Subcutaneous abdominal adipose tissue (tissue), 5 donors: Measurements from ENCODE around the gene MTMR3.
"Not testable (repeated sequence)": the region's sequence is repeated elsewhere in the genome, so short reads cannot be mapped to it uniquely, and the experiment has no call there.

Experiments
- H3K27ac ChIP-seq: one replicate; pipeline ENCODE4 v1.7.0; 2013; ENCODE audit warnings: low read depth, mild to moderate bottlenecking, inconsistent platforms, low read length, moderate library complexity
- H3K27me3 ChIP-seq, 5 donors: one replicate each; pipeline ENCODE4 v1.7.0; 2013; ENCODE audit warnings: low read length in 5 of 5, inconsistent platforms in 1 of 5; ENCODE audit not compliant: control insufficient read depth in 5 of 5, insufficient read depth in 4 of 5
- H3K36me3 ChIP-seq, 5 donors: one replicate each; pipeline ENCODE4 v1.7.0; 2013; ENCODE audit warnings: low read length in 5 of 5; ENCODE audit not compliant: control insufficient read depth in 5 of 5, insufficient read depth in 5 of 5
- H3K4me1 ChIP-seq, 5 donors: one replicate each; pipeline ENCODE4 v1.7.0; 2013; ENCODE audit warnings: low read length in 5 of 5, mild to moderate bottlenecking in 3 of 5, moderate library complexity in 1 of 5; ENCODE audit not compliant: control insufficient read depth in 5 of 5, insufficient read depth in 5 of 5
- H3K4me3 ChIP-seq, 5 donors: one replicate each; pipeline ENCODE4 v1.7.0; 2013; ENCODE audit warnings: low read length in 5 of 5, low read depth in 1 of 5
- H3K9ac ChIP-seq, 5 donors: one replicate each; pipeline ENCODE4 v1.7.0; 2013; ENCODE audit warnings: low read length in 5 of 5, mild to moderate bottlenecking in 4 of 5, moderate library complexity in 3 of 5
- H3K9me3 ChIP-seq, 5 donors: one replicate each; pipeline ENCODE4 v1.7.0; 2013; ENCODE audit warnings: low read length in 5 of 5; ENCODE audit not compliant: control insufficient read depth in 5 of 5
- donor health status: healthy.
- donor health status: healthy.
- donor health status: healthy.
- donor health status: healthy.
- donor health status: healthy.

MTMR3 gene

DNA sequence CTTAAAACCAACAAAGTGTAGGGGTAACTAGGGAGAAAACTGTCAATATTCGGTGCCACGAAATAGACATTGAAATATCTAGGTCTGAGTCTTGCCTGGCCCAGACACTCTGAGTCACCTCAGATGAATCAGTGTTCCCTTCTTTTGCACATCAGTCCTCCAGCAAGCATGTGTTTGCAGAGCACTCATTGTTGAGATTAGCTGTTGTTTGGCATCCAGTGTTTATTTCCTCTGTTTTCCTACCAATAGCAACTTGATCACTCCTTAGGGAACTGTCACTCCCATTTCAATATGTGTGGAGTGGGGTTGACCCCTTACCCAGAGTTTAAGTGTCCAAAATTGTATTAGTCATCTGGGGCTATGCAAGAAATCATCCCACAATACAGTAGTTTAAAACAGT lies 40.2 kb upstream of the MTMR3 start:
- H3K9me3 ChIP-seq = peaks cover 0 to 6% (median 3%) of the 10 kb centered on the region in 5 donors
- H3K4me3 ChIP-seq = no peak overlapping the region
- H3K9ac ChIP-seq = peak overlapping the region in 2 of 5 donors; percentile 53 to 64
- H3K27me3 ChIP-seq = no peaks in the 10 kb centered on the region
- peaks cover 2 to 32% (median 25%) of the 10 kb centered on the region in 5 donors for H3K4me1 ChIP-seq
- H3K36me3 ChIP-seq = no peaks in the 10 kb centered on the region
- peak overlapping the region; percentile 90 for H3K27ac ChIP-seq

DNA sequence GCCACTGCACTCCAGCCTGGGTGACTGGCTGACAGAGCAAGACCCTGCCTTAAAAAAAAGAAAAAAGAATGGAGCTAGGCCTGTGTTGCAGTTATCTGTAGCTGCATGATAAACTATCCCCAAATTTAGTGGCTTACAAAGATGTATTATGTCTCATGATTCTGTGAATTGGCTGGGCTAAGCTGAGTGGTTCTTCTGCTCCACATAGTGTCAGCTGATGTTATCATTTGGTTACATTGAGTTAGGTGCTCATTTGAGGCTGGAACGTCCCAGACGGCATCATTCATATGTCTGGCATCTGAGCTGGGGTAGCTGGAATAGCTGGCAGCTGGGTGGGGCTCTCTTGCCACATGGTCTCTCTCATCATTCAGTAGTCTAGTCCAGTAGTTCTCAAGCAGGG lies 36.7 kb upstream of the MTMR3 start:
- Histone ChIP-seq H3K9me3 (peaks cover 0 to 6% (median 3%) of the 10 kb centered on the region in 5 donors), H3K27me3 (no peaks in the 10 kb centered on the region), H3K4me3 (no peak overlapping the region), H3K4me1 (peaks cover 0 to 32% (median 22%) of the 10 kb centered on the region in 5 donors), H3K36me3 (no peaks in the 10 kb centered on the region), H3K9ac (no peak overlapping the region), H3K27ac (no peak overlapping the region)

DNA sequence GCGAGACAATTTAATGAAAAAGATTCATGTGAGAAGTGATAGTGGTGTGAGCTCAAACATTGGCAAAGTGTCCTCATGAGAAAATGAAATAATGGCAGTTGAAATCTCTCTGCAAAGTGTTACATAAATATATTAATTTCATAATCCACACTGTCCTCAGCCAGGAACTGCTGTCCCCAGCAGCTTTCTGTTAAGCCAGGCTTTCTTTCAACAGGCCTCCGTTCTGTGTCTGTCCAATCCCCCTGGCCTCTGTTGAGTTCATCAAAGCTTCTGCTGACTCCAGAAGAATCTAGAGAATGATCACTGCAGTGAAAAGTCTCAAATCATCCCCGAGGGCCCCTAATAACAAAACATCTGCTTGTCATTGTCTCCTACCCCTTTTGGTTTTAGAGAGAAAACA lies 34.9 kb upstream of the MTMR3 start:
- no peak overlapping the region for H3K4me3 ChIP-seq
- H3K9ac ChIP-seq = peak overlapping the region in 3 of 5 donors; percentile 22 to 60 (median 50)
- peak overlapping the region; percentile 93 for H3K27ac ChIP-seq
- no peaks in the 10 kb centered on the region for H3K27me3 ChIP-seq
- H3K36me3 ChIP-seq = no peaks in the 10 kb centered on the region
- peaks cover 0 to 20% (median 15%) of the 10 kb centered on the region in 5 donors for H3K4me1 ChIP-seq
- H3K9me3 ChIP-seq = peaks cover 0 to 6% (median 3%) of the 10 kb centered on the region in 5 donors

DNA sequence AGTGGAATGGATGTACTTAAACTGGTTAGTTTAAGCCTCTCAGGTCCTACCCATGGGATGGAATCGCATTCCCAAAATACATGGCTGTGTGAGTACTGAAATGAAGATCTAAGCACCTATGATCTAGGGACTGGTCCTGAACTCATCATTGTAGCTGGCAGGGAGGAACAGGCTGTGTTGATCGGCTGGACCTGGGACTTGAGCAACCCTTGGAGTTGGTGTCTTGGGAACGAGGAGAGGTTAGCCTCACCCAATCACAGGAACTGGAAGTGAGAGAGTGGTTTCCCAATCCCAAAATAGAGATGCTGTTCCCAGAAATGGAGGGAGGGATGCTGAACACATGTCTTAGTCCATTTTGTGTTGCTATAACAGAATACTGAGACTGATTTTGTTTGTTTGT lies 28.5 kb upstream of the MTMR3 start:
- no peaks in the 10 kb centered on the region for H3K27me3 ChIP-seq
- H3K27ac ChIP-seq = no peak overlapping the region
- H3K4me3 ChIP-seq = no peak overlapping the region
- no peak overlapping the region for H3K9ac ChIP-seq
- peaks cover 0 to 11% (median 9%) of the 10 kb centered on the region in 5 donors for H3K4me1 ChIP-seq
- no peaks in the 10 kb centered on the region for H3K9me3 ChIP-seq
- H3K36me3 ChIP-seq = no peaks in the 10 kb centered on the region

DNA sequence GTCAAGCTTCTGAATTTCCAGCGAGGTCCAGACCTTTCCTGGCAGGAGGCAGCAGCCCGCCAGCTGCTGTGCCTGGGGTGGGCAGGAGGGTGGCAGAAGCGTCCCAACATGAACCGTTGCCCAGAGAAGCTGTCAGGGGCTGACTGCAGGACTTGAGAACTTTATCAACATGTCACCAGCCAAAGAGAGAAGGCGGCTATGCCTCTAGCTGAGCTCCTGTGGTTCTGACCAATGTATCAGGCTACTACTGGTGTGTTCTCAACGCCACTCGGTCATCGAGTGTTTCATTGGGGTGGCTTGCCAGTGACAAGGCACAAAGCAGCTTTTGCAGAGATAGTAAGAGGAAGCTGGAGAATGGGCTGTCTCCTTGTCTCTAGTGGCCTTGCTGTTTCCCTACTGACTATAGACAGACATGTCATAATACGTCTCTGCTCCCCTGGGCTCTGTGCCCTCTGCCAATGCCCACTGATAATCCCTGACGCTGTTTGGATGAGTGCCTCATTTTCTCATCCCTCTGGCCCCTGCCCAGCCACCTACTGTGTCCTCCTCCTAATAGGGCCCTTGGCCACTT lies 27.3 kb upstream of the MTMR3 start:
- Histone ChIP-seq H3K4me3 (no peak overlapping the region), H3K36me3 (no peaks in the 10 kb centered on the region), H3K27ac (peak overlapping the region; percentile 54), H3K4me1 (peaks cover 0 to 14% (median 9%) of the 10 kb centered on the region in 5 donors), H3K27me3 (no peaks in the 10 kb centered on the region), H3K9me3 (no peaks in the 10 kb centered on the region), H3K9ac (no peak overlapping the region)

DNA sequence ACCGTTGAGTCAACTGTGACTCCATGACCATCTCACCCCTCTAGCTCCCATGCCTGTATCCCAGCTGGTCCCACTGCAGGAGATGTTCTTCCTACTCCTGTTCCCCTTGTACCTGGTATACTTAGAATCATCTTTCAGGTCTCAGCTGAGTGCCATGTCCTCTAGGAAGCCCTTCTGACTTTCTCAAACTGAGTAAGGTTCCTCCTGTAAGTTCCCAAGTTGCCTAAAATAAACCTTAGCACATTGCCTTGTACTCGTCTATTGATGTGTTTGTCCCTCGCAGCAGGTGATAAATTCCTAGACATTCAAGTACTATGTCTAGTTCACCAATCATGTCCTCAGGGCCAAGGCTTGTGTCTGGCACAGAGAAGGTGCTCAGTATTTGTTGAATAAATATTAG lies 26.5 kb upstream of the MTMR3 start:
- no peak overlapping the region for H3K27ac ChIP-seq
- no peak overlapping the region for H3K4me3 ChIP-seq
- H3K36me3 ChIP-seq = no peaks in the 10 kb centered on the region
- H3K27me3 ChIP-seq = no peaks in the 10 kb centered on the region
- H3K9me3 ChIP-seq = no peaks in the 10 kb centered on the region
- H3K9ac ChIP-seq = no peak overlapping the region
- H3K4me1 ChIP-seq = peaks cover 0 to 14% (median 9%) of the 10 kb centered on the region in 5 donors

DNA sequence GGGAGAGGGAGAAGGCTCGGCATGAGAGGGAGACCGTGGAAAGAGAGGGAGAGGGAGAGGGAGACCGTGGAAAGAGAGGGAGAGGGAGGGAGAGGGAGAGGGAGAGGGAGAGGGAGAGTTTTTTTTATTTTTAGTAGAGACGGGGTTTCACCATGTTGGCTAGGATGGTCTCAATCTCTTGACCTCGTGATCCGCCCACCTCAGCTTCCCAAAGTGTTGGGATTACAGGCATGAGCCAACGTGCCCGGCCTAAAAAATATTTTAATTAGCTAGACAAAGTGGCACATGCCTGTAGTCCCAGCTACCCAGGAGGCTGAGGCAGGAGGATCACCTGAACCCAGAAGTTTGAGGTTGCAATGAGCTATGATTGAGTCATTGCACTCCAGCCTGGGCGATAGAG lies 23.9 kb upstream of the MTMR3 start:
- H3K4me3 ChIP-seq, H3K9ac ChIP-seq, H3K27ac ChIP-seq, H3K36me3 ChIP-seq, H3K9me3 ChIP-seq, H3K27me3 ChIP-seq: not testable (repeated sequence)
- peaks cover 0 to 14% (median 9%) of the 10 kb centered on the region in 5 donors for H3K4me1 ChIP-seq

DNA sequence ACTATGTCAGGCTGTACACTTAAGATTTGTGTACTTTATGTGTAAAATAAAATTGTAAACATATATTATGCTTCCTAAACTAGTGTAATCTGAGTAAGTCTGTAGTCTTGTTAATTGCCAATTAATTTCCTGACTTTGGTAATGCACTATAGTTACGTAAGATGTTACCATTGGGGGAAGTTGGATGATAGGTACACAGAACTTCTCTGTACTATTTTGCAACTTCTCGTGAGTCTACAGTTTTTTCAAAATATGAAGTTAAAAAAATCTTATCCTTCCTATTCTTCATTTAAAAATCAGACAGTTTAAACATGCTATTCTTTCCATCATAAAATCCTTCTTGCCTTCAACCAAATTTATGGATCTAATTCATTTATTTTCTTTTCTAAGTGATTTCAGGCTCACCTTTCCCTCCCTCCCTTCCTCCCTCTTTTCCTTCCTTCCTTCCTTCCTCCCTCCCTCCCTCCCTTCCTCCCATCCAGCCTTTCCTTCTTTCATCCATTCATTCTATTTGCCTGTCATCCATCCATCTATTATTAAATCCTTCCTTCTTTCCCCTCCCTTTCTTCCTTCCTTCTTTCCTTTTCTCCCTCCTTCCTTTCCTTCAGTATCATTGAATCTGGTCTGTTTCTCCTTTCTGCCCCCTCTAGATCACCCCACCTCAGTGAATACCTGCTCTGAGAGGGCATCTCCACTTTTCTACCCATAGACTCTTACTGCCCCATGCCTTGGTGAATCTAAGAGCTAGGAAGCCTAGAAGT lies 22.8 kb upstream of the MTMR3 start:
- no peak overlapping the region for H3K4me3 ChIP-seq
- peaks cover 0 to 14% (median 9%) of the 10 kb centered on the region in 5 donors for H3K4me1 ChIP-seq
- no peaks in the 10 kb centered on the region for H3K9me3 ChIP-seq
- H3K9ac ChIP-seq = no peak overlapping the region
- H3K27ac ChIP-seq = no peak overlapping the region
- H3K36me3 ChIP-seq = no peaks in the 10 kb centered on the region
- H3K27me3 ChIP-seq = no peaks in the 10 kb centered on the region

DNA sequence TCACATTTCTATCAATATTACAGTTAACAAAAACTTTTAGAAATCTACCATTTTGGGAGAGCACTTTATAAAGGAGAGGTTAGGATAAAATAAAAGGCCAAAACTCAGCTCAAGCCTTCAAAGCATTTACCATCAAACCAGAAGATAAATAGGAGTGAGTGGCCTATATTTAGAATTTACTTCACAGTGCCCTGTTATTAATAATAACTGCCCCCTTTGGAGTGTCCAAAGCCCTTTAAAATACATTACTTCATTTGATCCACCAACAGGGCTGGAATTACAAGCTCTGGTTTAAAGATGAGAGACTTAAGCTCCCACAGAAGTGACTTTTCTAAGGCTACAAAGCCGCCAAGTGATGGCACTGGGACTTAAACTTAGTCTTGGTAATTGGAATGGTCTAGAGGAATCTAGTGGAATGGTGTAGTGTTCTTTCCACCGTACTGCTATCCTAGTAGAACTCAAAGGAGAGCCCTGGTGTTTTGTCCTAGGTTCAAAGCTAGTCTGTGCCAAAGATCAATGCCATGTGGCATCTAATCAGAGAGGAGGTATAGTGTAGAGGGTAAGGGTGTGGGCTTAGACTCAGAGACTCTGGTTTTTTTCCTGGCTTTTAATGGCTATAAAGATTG lies 21.2 kb upstream of the MTMR3 start:
- peaks cover 0 to 3% (median 0%) of the 10 kb centered on the region in 5 donors for H3K4me1 ChIP-seq
- no peaks in the 10 kb centered on the region for H3K36me3 ChIP-seq
- H3K27me3 ChIP-seq = no peaks in the 10 kb centered on the region
- H3K4me3 ChIP-seq = no peak overlapping the region
- H3K27ac ChIP-seq = no peak overlapping the region
- no peak overlapping the region for H3K9ac ChIP-seq
- H3K9me3 ChIP-seq = no peaks in the 10 kb centered on the region

DNA sequence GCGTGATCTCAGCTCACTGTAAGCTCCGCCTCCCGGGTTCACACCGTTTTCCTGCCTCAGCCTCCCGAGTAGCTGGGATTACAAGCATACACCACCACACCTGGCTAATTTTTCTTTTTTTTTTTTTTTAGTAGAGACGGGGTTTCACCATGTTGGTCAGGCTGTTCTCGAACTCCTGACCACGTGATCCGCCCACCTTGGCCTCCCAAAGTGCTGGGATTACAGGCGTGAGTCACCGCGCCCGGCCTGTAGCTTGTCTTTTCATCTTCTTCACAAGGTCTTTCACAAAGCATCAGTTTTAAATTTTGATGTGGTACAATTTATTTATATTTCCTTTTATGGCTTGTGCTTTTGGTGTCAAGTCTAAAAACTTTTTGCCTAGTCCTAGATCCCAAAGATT lies 17.4 kb upstream of the MTMR3 start:
- not testable (repeated sequence) for H3K9ac ChIP-seq, H3K27me3 ChIP-seq, H3K36me3 ChIP-seq, H3K4me1 ChIP-seq, H3K4me3 ChIP-seq, H3K27ac ChIP-seq, H3K9me3 ChIP-seq
